Neural cell (in vitro differentiated cells): Measurements from ENCODE around the gene CDRT4. TPM values are rescaled to one million over a fixed set of nuclear protein-coding genes. Genes with fewer than 3 reads are reported as not detected.

ENCODE experiments used
- H2AFZ ChIP-seq: fragments of 200-600, 300-800 bp; sonication (generic), shearing (Covaris generic); 2 replicates; pipeline ENCODE4 v1.6.0; 2014; ENCODE audit warnings: low read depth, mild to moderate bottlenecking, antibody characterized with exemption, low read length, moderate library complexity
- H3F3A ChIP-seq: fragments of 200-600 bp; shearing (Covaris generic); 2 replicates; pipeline ENCODE4 v1.6.1; 2016; ENCODE audit warnings: mild to moderate bottlenecking, moderate library complexity, mixed read lengths, antibody characterized with exemption, low read length; ENCODE audit not compliant: insufficient read depth, poor library complexity, severe bottlenecking
- H3K27ac ChIP-seq: fragments of 200-600, 300-800 bp; sonication (generic), shearing (Covaris generic); 2 replicates; pipeline ENCODE4 v1.5.1; 2014; ENCODE audit warnings: mild to moderate bottlenecking, low read length, moderate library complexity
- H3K27me3 ChIP-seq: fragments of 300-800, 200-600 bp; sonication (generic), shearing (Covaris generic); 2 replicates; pipeline ENCODE4 v1.6.0; 2014; ENCODE audit warnings: mild to moderate bottlenecking, low read depth, low read length, moderate library complexity; ENCODE audit not compliant: insufficient read depth
- H3K36me3 ChIP-seq: fragments of 300-800, 200-600 bp; sonication (generic), shearing (Covaris generic); 2 replicates; pipeline ENCODE4 v1.5.1; 2014; ENCODE audit warnings: mild to moderate bottlenecking, antibody characterized with exemption, low read length, moderate library complexity; ENCODE audit not compliant: insufficient read depth
- H3K4me2 ChIP-seq: fragments of 300-800, 200-600 bp; sonication (generic), shearing (Covaris generic); 2 replicates; pipeline ENCODE4 v1.6.0; 2014; ENCODE audit warnings: mild to moderate bottlenecking, low read length
- H3K4me3 ChIP-seq: fragments of 300-800, 200-600 bp; sonication (generic), shearing (Covaris generic); 2 replicates; pipeline ENCODE4 v1.5.1; 2014; ENCODE audit warnings: mild to moderate bottlenecking, low read length, moderate library complexity
- H3K79me2 ChIP-seq: fragments of 200-600 bp; shearing (Covaris generic); replicated peaks from 2 replicates; pipeline ENCODE4 v1.6.0; 2014; ENCODE audit warnings: mild to moderate bottlenecking, low read length, moderate library complexity; ENCODE audit not compliant: insufficient read depth
- H3K9ac ChIP-seq: fragments of 300-800, 200-600 bp; sonication (generic), shearing (Covaris generic); 2 replicates; pipeline ENCODE4 v1.6.1; 2016; ENCODE audit warnings: mild to moderate bottlenecking, low read length, mixed read lengths
- H3K9me2 ChIP-seq: fragments of 200-600 bp; shearing (Covaris generic); 2 replicates; pipeline ENCODE4 v1.6.1; 2016; ENCODE audit warnings: mild to moderate bottlenecking, low read length, mixed read lengths; ENCODE audit not compliant: insufficient read depth
- H3K9me3 ChIP-seq: fragments of 200-600, 300-800 bp; sonication (generic), shearing (Covaris generic); 2 replicates; pipeline ENCODE4 v1.6.1; 2016; ENCODE audit warnings: mild to moderate bottlenecking, mixed run types, low read length, moderate library complexity, mixed read lengths
- H4K20me1 ChIP-seq: fragments of 200-600 bp; shearing (Covaris generic); 2 replicates; pipeline ENCODE4 v1.6.1; 2016; ENCODE audit warnings: mild to moderate bottlenecking, mixed run types; ENCODE audit not compliant: insufficient read depth
- EZH2 ChIP-seq: fragments of 200-600, 300-800 bp; shearing (Covaris generic), sonication (generic); IDR thresholded peaks from 2 replicates; pipeline ENCODE4 v1.6.1; 2014; ENCODE audit warnings: antibody characterized with exemption, low read length, borderline replicate concordance, mild to moderate bottlenecking; ENCODE audit not compliant: insufficient read depth, poor library complexity, severe bottlenecking
- MXI1 ChIP-seq: fragments of 450-650 bp; conservative IDR thresholded peaks from 2 replicates; pipeline ENCODE4 v1.6.1; 2014; ENCODE audit warnings: antibody characterized with exemption, mild to moderate bottlenecking; ENCODE audit not compliant: poor library complexity, severe bottlenecking
- POLR2AphosphoS5 ChIP-seq: IDR thresholded peaks from 2 replicates; pipeline ENCODE4 v1.6.1; 2012
- RAD21 ChIP-seq: fragments of 450-650 bp; conservative IDR thresholded peaks from 2 replicates; pipeline ENCODE4 v1.6.1; 2014; ENCODE audit warnings: antibody characterized with exemption, mild to moderate bottlenecking, moderate library complexity
- polyA plus RNA-seq: library from polyadenylated mRNA; depleted of rRNA; stranded (reverse); fragments of >200 nt; gene quantifications from 2 replicates; pipeline ENCODE4 v1.2.3, GENCODE V29; 2014
- TF ChIP-seq, protein P1 (sequence below): IDR thresholded peaks from 2 replicates; pipeline ENCODE4 v1.6.1; 2012; ENCODE audit warnings: borderline replicate concordance
- TF ChIP-seq, protein P2 (sequence below): fragments of 450-650 bp; IDR thresholded peaks from 2 replicates; pipeline ENCODE4 v1.5.1; 2014; ENCODE audit warnings: antibody characterized with exemption, mild to moderate bottlenecking, moderate library complexity; ENCODE audit not compliant: poor library complexity, severe bottlenecking

Gene CDRT4
- polyA plus RNA-seq, 1 donor from 2014 or later: 22.5 TPM

DNA sequence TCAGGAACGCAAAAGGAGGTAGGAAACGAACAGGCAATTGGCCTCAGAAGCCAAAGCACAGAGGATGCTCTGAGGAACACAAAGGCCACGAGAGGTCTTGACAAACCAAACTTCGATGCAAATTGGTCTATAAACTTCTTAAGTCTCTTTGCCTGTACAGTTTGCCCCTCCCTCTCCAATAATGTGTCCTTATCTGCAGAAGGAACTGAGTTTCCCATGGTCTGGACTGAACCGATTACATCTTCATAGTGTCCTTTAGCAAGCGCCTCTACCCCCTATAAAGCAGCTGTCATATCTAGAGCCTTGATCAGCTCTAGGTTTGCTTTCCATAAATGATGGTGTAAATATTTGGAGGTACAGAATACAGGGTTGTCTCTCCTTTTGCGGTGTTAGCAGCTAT lies 3.1 kb upstream of the CDRT4 start:
- TF ChIP-seq, protein P1, sequence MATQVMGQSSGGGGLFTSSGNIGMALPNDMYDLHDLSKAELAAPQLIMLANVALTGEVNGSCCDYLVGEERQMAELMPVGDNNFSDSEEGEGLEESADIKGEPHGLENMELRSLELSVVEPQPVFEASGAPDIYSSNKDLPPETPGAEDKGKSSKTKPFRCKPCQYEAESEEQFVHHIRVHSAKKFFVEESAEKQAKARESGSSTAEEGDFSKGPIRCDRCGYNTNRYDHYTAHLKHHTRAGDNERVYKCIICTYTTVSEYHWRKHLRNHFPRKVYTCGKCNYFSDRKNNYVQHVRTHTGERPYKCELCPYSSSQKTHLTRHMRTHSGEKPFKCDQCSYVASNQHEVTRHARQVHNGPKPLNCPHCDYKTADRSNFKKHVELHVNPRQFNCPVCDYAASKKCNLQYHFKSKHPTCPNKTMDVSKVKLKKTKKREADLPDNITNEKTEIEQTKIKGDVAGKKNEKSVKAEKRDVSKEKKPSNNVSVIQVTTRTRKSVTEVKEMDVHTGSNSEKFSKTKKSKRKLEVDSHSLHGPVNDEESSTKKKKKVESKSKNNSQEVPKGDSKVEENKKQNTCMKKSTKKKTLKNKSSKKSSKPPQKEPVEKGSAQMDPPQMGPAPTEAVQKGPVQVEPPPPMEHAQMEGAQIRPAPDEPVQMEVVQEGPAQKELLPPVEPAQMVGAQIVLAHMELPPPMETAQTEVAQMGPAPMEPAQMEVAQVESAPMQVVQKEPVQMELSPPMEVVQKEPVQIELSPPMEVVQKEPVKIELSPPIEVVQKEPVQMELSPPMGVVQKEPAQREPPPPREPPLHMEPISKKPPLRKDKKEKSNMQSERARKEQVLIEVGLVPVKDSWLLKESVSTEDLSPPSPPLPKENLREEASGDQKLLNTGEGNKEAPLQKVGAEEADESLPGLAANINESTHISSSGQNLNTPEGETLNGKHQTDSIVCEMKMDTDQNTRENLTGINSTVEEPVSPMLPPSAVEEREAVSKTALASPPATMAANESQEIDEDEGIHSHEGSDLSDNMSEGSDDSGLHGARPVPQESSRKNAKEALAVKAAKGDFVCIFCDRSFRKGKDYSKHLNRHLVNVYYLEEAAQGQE: no peak
- TF ChIP-seq EZH2 (no peak), POLR2AphosphoS5 (no peak), RAD21 (no peak), MXI1 (no peak)
- TF ChIP-seq, protein P2, sequence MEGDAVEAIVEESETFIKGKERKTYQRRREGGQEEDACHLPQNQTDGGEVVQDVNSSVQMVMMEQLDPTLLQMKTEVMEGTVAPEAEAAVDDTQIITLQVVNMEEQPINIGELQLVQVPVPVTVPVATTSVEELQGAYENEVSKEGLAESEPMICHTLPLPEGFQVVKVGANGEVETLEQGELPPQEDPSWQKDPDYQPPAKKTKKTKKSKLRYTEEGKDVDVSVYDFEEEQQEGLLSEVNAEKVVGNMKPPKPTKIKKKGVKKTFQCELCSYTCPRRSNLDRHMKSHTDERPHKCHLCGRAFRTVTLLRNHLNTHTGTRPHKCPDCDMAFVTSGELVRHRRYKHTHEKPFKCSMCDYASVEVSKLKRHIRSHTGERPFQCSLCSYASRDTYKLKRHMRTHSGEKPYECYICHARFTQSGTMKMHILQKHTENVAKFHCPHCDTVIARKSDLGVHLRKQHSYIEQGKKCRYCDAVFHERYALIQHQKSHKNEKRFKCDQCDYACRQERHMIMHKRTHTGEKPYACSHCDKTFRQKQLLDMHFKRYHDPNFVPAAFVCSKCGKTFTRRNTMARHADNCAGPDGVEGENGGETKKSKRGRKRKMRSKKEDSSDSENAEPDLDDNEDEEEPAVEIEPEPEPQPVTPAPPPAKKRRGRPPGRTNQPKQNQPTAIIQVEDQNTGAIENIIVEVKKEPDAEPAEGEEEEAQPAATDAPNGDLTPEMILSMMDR: no peak
- no peak overlapping the region for H3K4me3 ChIP-seq
- H3K79me2 ChIP-seq: no peaks in the 10 kb centered on the region
- H3K27me3 ChIP-seq: no peaks in the 10 kb centered on the region
- no peaks in the 10 kb centered on the region for H3F3A ChIP-seq
- H2AFZ ChIP-seq: no peak overlapping the region
- no peaks in the 10 kb centered on the region for H3K9me2 ChIP-seq
- no peak overlapping the region for H3K27ac ChIP-seq
- H3K36me3 ChIP-seq: no peaks in the 10 kb centered on the region
- no peaks in the 10 kb centered on the region for H4K20me1 ChIP-seq
- H3K4me2 ChIP-seq: no peak overlapping the region
- no peaks in the 10 kb centered on the region for H3K9me3 ChIP-seq
- no peak overlapping the region for H3K9ac ChIP-seq

DNA sequence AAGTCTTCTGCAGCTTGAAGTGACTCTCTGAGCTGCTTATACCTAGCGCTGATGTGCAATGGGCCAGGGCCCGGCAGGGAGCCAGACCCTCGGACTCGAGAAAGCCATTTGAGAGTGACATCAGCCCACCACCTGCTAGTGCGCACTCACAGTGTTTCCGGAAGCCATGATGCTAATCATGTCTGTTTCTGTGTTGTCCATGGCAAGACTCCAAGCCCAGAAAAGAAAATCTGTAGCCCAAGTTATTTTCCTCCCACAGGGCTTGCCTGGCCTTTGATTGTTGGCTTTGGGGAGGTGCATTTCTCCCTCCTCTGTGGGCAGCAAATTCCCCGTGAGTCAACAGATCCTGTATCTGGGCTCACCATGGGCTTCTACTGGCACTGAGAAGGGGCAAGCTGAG lies 1.8 kb upstream of the CDRT4 start:
- Histone ChIP-seq H3K9me3 (no peaks in the 10 kb centered on the region), H2AFZ (no peak overlapping the region), H3K4me2 (no peak overlapping the region), H3K9ac (no peak overlapping the region), H3F3A (no peaks in the 10 kb centered on the region), H3K4me3 (no peak overlapping the region), H3K27ac (no peak overlapping the region), H3K36me3 (no peaks in the 10 kb centered on the region), H3K9me2 (no peaks in the 10 kb centered on the region), H4K20me1 (no peaks in the 10 kb centered on the region), H3K79me2 (no peaks in the 10 kb centered on the region), H3K27me3 (no peaks in the 10 kb centered on the region)
- TF ChIP-seq, protein P1: no peak
